Lower leg skin (tissue), 3 donors: ENCODE results near the gene TOMT.

Source experiments
- CTCF ChIP-seq, 3 donors: fragments of 450-650 bp; IDR thresholded peaks; one replicate each; pipeline ENCODE4 v1.5.1; 2016; ENCODE audit warnings: antibody characterized with exemption in 3 of 3, mild to moderate bottlenecking in 3 of 3, moderate library complexity in 2 of 3
- POLR2A ChIP-seq, 2 donors: fragments of 450-650 bp; IDR thresholded peaks; one replicate each; pipeline ENCODE4 v1.6.1; 2016 to 2017; ENCODE audit warnings: antibody characterized with exemption in 2 of 2, mild to moderate bottlenecking in 1 of 2, moderate library complexity in 1 of 2

GRCh38 chr11:72072348-72072747, 33.4 kb upstream of the TOMT start:
- no peak for TF ChIP-seq CTCF (IDR thresholded peaks at IDR 0.05)
- TF ChIP-seq POLR2A (IDR thresholded peaks at IDR 0.05) = no peak
